Muscle layer of colon (tissue), 2 donors: ENCODE results near the gene CYBC1.
"Not testable (repeated sequence)": the region's sequence is repeated elsewhere in the genome, so short reads cannot be mapped to it uniquely, and the experiment has no call there.

Source experiments
- H3K27ac ChIP-seq: one replicate; pipeline ENCODE4 v1.7.0; 2013; ENCODE audit warnings: low read depth, mild to moderate bottlenecking, low read length, moderate library complexity
- H3K27me3 ChIP-seq, 2 donors: one replicate each; pipeline ENCODE4 v1.7.0; 2013; ENCODE audit warnings: low read length in 2 of 2, mild to moderate bottlenecking in 2 of 2; ENCODE audit not compliant: insufficient read depth in 2 of 2, control insufficient read depth in 1 of 2
- H3K36me3 ChIP-seq: one replicate; pipeline ENCODE4 v1.7.0; 2013; ENCODE audit warnings: mild to moderate bottlenecking, low read length; ENCODE audit not compliant: insufficient read depth
- H3K4me1 ChIP-seq: one replicate; pipeline ENCODE4 v1.7.0; 2013; ENCODE audit warnings: mild to moderate bottlenecking, low read length; ENCODE audit not compliant: insufficient read depth
- H3K4me3 ChIP-seq, 2 donors: one replicate each; pipeline ENCODE4 v1.7.0; 2013; ENCODE audit warnings: low read length in 2 of 2, low read depth in 1 of 2, mild to moderate bottlenecking in 1 of 2, moderate library complexity in 1 of 2
- H3K9ac ChIP-seq: one replicate; pipeline ENCODE4 v1.7.0; 2013; ENCODE audit warnings: low read length
- H3K9me3 ChIP-seq: one replicate; pipeline ENCODE4 v1.7.0; 2013; ENCODE audit warnings: mild to moderate bottlenecking, low read length
- donor health status: abdominal sarcoma.
- donor health status: Adenocarcinoma of cecum.

The CYBC1 gene

GRCh38 chr17:82457929-82458178 is 7.3 kb upstream of the CYBC1 start:
- Histone ChIP-seq H3K4me1 (peaks cover 15% of the 10 kb centered on the region), H3K27me3 (no peaks in the 10 kb centered on the region), H3K9ac (peak overlapping the region; percentile 49), H3K27ac (peak overlapping the region; percentile 94), H3K36me3 (peaks cover 18% of the 10 kb centered on the region), H3K4me3 (peak overlapping the region; percentile 47 to 57), H3K9me3 (no peaks in the 10 kb centered on the region)

GRCh38 chr17:82457073-82457928 is 6.7 kb upstream of the CYBC1 start:
- Histone ChIP-seq H3K27me3 (no peaks in the 10 kb centered on the region), H3K4me1 (peaks cover 15% of the 10 kb centered on the region), H3K9ac (peak overlapping the region; percentile 49), H3K36me3 (peaks cover 16% of the 10 kb centered on the region), H3K27ac (peak overlapping the region; percentile 94), H3K9me3 (no peaks in the 10 kb centered on the region), H3K4me3 (peak overlapping the region; percentile 47 to 57)

GRCh38 chr17:82453706-82454105 is 3.2 kb upstream of the CYBC1 start:
- not testable (repeated sequence) for H3K9me3 ChIP-seq, H3K9ac ChIP-seq, H3K27me3 ChIP-seq, H3K4me3 ChIP-seq, H3K36me3 ChIP-seq, H3K27ac ChIP-seq
- H3K4me1 ChIP-seq = peaks cover 16% of the 10 kb centered on the region

GRCh38 chr17:82453151-82453550 is 2.6 kb upstream of the CYBC1 start:
- not testable (repeated sequence) for H3K4me3 ChIP-seq, H3K9me3 ChIP-seq, H3K27me3 ChIP-seq, H3K9ac ChIP-seq, H3K36me3 ChIP-seq, H3K27ac ChIP-seq
- peaks cover 16% of the 10 kb centered on the region for H3K4me1 ChIP-seq

- peaks cover 9% of the 10 kb centered on the region for H3K4me1 ChIP-seq
- H3K36me3 ChIP-seq = no peaks in the 10 kb centered on the region
- H3K27me3 ChIP-seq = no peaks in the 10 kb centered on the region
- H3K4me3 ChIP-seq = no peak overlapping the region
- H3K9me3 ChIP-seq = no peaks in the 10 kb centered on the region
- H3K9ac ChIP-seq = no peak overlapping the region
- H3K27ac ChIP-seq = no peak overlapping the region
Measured at GRCh38 chr17:82452162-82452561, 1.6 kb upstream of the CYBC1 start.

GRCh38 chr17:82449883-82450356 is 632 bp downstream of the CYBC1 start:
- H3K9ac ChIP-seq = peak overlapping the region; percentile 71

GRCh38 chr17:82449131-82449882 is 1.2 kb downstream of the CYBC1 start:
- peak overlapping the region; percentile 71 for H3K9ac ChIP-seq
- H3K36me3 ChIP-seq = no peaks in the 10 kb centered on the region
- H3K9me3 ChIP-seq = no peaks in the 10 kb centered on the region
- no peaks in the 10 kb centered on the region for H3K27me3 ChIP-seq
- peak overlapping the region in 1 of 2 donors; percentile 64 for H3K4me3 ChIP-seq
- H3K4me1 ChIP-seq = peaks cover 7% of the 10 kb centered on the region
- peak overlapping the region; percentile 82 for H3K27ac ChIP-seq

More at GRCh38 chr17:82449883-82450356, 632 bp downstream of the CYBC1 start:
- H3K27me3 ChIP-seq = no peaks in the 10 kb centered on the region
- peaks cover 7% of the 10 kb centered on the region for H3K4me1 ChIP-seq
- H3K36me3 ChIP-seq = no peaks in the 10 kb centered on the region
- H3K4me3 ChIP-seq = peak overlapping the region; percentile 64 to 92
- H3K9me3 ChIP-seq = no peaks in the 10 kb centered on the region
- H3K27ac ChIP-seq = peak overlapping the region; percentile 82

GRCh38 chr17:82447876-82448275 is 2.7 kb downstream of the CYBC1 start:
- Histone ChIP-seq H3K27ac (no peak overlapping the region), H3K4me1 (peaks cover 7% of the 10 kb centered on the region), H3K9me3 (no peaks in the 10 kb centered on the region), H3K4me3 (no peak overlapping the region), H3K9ac (no peak overlapping the region), H3K27me3 (no peaks in the 10 kb centered on the region), H3K36me3 (peaks cover 7% of the 10 kb centered on the region)

- H3K9me3 ChIP-seq = no peaks in the 10 kb centered on the region
- H3K4me1 ChIP-seq = peaks cover 7% of the 10 kb centered on the region
- no peak overlapping the region for H3K4me3 ChIP-seq
- H3K27ac ChIP-seq = no peak overlapping the region
- no peak overlapping the region for H3K9ac ChIP-seq
- H3K27me3 ChIP-seq = no peaks in the 10 kb centered on the region
- peaks cover 8% of the 10 kb centered on the region for H3K36me3 ChIP-seq
Measured at GRCh38 chr17:82446649-82447048, 3.9 kb downstream of the CYBC1 start.

- Histone ChIP-seq H3K9me3 (no peaks in the 10 kb centered on the region), H3K27ac (no peak overlapping the region), H3K27me3 (no peaks in the 10 kb centered on the region), H3K9ac (no peak overlapping the region), H3K36me3 (peaks cover 8% of the 10 kb centered on the region), H3K4me3 (no peak overlapping the region), H3K4me1 (peaks cover 7% of the 10 kb centered on the region)
Measured at GRCh38 chr17:82446124-82446523, 4.4 kb downstream of the CYBC1 start.

GRCh38 chr17:82445542-82445941 is 5.0 kb downstream of the CYBC1 start:
- H3K4me3 ChIP-seq = no peak overlapping the region
- no peak overlapping the region for H3K27ac ChIP-seq
- no peak overlapping the region for H3K9ac ChIP-seq
- H3K4me1 ChIP-seq = peaks cover 7% of the 10 kb centered on the region
- H3K9me3 ChIP-seq = no peaks in the 10 kb centered on the region
- no peaks in the 10 kb centered on the region for H3K27me3 ChIP-seq
- H3K36me3 ChIP-seq = peaks cover 8% of the 10 kb centered on the region
